Fibroblast of peridontal ligament (primary cell): ENCODE data around the gene USP16.

Experiments
- DNase-seq: peaks from one replicate; pipeline ENCODE4 v3.0.0-alpha.2; 2010; ENCODE audit errors: extremely low read depth

USP16 gene

DNA sequence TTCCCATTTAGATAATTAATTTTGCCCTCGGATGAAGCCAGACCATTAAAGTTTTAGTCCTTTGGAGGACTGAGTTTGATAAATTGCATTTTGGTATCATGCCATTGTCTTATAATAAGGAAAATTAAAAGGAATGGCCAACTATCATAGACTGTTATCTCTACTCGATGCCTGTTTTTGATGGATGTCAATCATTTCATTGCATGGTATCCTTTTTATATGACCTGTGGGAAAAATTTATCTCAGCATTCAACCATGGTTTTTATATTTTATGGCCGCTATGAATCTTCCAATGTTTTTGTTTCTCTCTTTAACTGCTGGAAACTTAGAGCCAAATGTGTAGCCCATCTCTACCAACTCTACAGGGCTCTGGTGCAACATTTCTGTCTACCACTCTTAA, 58.8 kb downstream of the USP16 start:
- no peak for DNase-seq

GRCh38 chr21:29084372-29084771, 59.9 kb downstream of the USP16 start:
- no peak for DNase-seq

- DNase-seq, result no peak
Measured at GRCh38 chr21:29085106-29085752, 60.8 kb downstream of the USP16 start.

DNA sequence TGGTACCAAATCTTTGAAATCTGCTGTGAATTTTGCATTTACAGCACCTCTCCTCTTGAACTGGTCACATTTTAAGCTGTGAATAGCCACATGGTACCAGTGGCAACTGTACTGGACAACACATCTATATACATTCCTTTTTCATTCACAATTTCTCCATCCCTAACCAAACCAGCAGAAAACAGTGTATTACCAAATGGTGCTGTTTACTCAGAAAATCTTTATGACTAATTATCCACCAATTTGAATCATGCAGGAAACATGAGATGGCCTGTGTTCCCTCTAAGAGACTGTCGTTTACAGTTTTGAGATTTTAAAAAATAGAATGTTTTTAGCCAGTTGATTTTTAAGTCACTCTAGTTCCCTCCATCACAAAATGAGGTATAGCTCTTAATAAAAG, 66.6 kb downstream of the USP16 start:
- peak; percentile 81 for DNase-seq

GRCh38 chr21:29092102-29092959, 67.9 kb downstream of the USP16 start:
- peak; percentile 66 for DNase-seq

DNA sequence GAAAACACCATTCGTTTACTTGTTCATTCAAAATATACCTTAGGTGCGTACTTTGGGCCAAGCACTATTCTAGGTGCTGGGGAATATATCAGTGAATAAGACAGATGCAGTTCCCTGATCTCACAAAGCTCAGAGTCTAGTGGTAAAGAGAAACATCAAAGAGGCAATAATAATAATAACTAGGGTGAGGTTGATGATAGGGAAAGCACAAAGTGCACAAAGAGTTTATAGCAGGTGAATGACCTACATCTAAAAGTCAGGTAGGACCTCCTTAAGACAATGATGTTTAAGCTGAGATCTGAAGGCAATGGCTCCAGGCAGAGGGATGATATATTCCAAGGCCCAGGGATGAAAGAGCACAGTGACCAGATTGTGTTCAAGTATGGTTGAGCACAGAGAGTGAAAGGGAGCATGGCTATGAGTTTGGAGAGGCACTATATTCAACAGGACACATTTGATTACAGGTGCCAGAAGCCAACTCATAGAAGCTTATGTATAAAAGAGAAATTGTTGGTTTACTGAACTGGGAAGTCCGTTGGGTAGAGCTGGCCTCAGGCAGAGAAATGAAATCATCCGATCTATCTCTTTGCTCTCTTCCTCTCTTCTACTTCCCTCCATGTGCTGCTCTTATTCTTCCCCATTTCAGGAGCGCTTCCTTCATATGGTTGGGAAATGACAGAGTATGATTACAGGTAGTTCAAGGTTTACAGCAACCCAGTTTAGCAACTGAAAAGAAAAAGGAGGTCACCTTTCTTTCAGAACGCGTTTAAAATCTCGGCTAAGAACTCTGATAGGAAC, 71.9 kb downstream of the USP16 start:
- no peak for DNase-seq

- peak; percentile 36 for DNase-seq
Measured at GRCh38 chr21:29098156-29098555, 73.7 kb downstream of the USP16 start.

DNA sequence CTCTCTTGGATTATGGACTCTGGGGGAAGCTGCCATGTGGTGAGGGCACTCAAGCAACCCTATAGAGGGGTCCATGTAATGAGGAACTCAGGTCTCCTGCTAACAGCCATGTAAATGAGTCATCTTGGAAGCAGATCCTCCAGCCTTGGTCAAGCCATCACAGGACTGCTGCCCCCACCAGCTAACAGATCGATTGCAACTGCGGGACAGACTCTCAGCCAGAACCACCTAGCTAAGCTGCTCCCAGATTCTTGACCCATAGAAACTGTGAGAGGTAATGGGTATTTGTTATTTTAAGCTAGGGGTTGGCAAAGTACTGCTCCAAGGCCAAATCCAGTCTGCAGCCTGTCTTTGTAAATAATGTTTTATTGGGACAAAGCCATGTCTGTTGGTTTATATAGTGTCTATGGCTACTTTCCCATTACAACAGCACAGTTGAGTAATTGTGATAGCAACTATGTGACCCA, 78.4 kb downstream of the USP16 start:
- DNase-seq, result peak; percentile 43
